Neural progenitor cell (in vitro differentiated cells): ENCODE results near the gene CCNJ.

Experiments used
- EZH2phosphoT487 ChIP-seq: fragments of 200-600 bp; sonication (generic); IDR thresholded peaks from 2 replicates; pipeline ENCODE4 v1.6.1; 2017; ENCODE audit warnings: antibody characterized with exemption
- TF ChIP-seq, protein P1 (sequence below): fragments of 200-600 bp; sonication (generic); IDR thresholded peaks from 2 replicates; pipeline ENCODE4 v1.5.1; 2017; ENCODE audit warnings: antibody characterized with exemption, mild to moderate bottlenecking

DNA sequence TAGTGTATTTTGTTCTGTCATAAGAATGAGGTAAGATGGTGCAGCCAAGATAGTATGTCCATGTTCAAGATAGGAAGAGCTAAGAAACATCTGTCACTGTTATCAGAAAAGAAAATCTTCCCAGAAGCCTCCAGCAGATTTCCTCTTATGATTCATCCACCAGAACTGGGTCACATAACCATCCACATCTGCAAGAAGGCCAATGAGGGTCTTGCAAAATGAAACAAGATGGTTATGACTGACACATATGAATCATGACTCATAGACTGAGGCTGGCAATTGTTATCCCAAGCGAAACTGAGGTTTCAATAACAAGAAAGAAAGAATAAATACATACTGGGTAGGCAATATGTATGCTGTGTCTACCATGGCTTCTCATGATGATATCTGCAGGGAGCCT lies 30.3 kb downstream of the CCNJ start:
- TF ChIP-seq, protein P1, sequence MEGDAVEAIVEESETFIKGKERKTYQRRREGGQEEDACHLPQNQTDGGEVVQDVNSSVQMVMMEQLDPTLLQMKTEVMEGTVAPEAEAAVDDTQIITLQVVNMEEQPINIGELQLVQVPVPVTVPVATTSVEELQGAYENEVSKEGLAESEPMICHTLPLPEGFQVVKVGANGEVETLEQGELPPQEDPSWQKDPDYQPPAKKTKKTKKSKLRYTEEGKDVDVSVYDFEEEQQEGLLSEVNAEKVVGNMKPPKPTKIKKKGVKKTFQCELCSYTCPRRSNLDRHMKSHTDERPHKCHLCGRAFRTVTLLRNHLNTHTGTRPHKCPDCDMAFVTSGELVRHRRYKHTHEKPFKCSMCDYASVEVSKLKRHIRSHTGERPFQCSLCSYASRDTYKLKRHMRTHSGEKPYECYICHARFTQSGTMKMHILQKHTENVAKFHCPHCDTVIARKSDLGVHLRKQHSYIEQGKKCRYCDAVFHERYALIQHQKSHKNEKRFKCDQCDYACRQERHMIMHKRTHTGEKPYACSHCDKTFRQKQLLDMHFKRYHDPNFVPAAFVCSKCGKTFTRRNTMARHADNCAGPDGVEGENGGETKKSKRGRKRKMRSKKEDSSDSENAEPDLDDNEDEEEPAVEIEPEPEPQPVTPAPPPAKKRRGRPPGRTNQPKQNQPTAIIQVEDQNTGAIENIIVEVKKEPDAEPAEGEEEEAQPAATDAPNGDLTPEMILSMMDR, result no peak
- TF ChIP-seq EZH2phosphoT487, result no peak
